Adrenal gland (tissue), 12 donors: Measurements from ENCODE around the gene BCL2. TPM values are rescaled to one million over a fixed set of nuclear protein-coding genes. Genes with fewer than 3 reads are reported as not detected.

Experiments
- DNase-seq, 7 donors: peaks; one replicate each; pipeline ENCODE4 v3.0.0-alpha.2; 2019 to 2020
- H3K27ac ChIP-seq, 5 donors: fragments of 200-600 bp; sonication (generic) in 4 of 5; 1 replicate in 3 of 5; 2 replicates in 2 of 5; pipeline versions ENCODE4 v1.5.1 to v1.8.0; 2016 to 2020; ENCODE audit warnings: mild to moderate bottlenecking in 1 of 5
- H3K27me3 ChIP-seq: fragments of 200-600 bp; 2 replicates; pipeline ENCODE4 v1.8.0; 2021
- H3K36me3 ChIP-seq, 2 donors: fragments of 200-600 bp; replicated peaks in 1 of 2; 1 replicate in 1 of 2; 2 replicates in 1 of 2; pipeline versions ENCODE4 v1.5.1 to v1.8.0; 2018 to 2022
- H3K4me1 ChIP-seq, 2 donors: fragments of 200-600 bp; replicated peaks in 1 of 2; 1 replicate in 1 of 2; 2 replicates in 1 of 2; pipeline versions ENCODE4 v1.5.1 to v1.8.0; 2018 to 2021
- H3K4me3 ChIP-seq, 4 donors: fragments of 200-600 bp; sonication (generic) in 3 of 4; one replicate each; pipeline ENCODE4 v1.5.1; 2016 to 2018
- H3K9me3 ChIP-seq, 3 donors: fragments of 200-600 bp; sonication (generic) in 1 of 3; replicated peaks in 1 of 3; 1 replicate in 2 of 3; 2 replicates in 1 of 3; pipeline versions ENCODE4 v1.5.1 to v1.8.0; 2016 to 2021
- CTCF ChIP-seq, 6 experiments: fragments of 450-650 bp in 4 of 6; fragments of 200-600 bp in 2 of 6; sonication (generic) in 1 of 6; IDR thresholded peaks; 1 replicate in 5 of 6; 2 replicates in 1 of 6; pipeline versions ENCODE4 v1.5.1 to v1.8.0; 2016 to 2021; ENCODE audit warnings: antibody characterized with exemption in 6 of 6, mild to moderate bottlenecking in 2 of 6, moderate library complexity in 1 of 6
- POLR2A ChIP-seq, 2 donors: fragments of 450-650 bp; IDR thresholded peaks; one replicate each; pipeline ENCODE4 v1.6.1; 2017; ENCODE audit warnings: antibody characterized with exemption in 2 of 2, mild to moderate bottlenecking in 2 of 2, moderate library complexity in 1 of 2
- WGBS, 4 donors: extraction: QIAGEN DNeasy Blood & Tissue Kit in 2 of 4; methylation state at CpG; one replicate each; pipeline versions ENCODE4 v1.1.5 to v1.1.7; 2013 to 2017; 5-methylcytosine and 5-hydroxymethylcytosine counted together
- intact Hi-C, 2 donors: fragments of 100-400 bp; cut with DNase I; formaldehyde crosslinking; loops; one replicate each; pipeline versions ENCODE4 v1.14.1 to v1.15.0; 2022 to 2023
- polyA plus RNA-seq, 3 donors: library from polyadenylated mRNA; stranded (reverse); fragments of 200-250 nt in 2 of 3; fragments of 350-450 nt in 1 of 3; fragmentation: Illumina TruSeq in 1 of 3; extraction: RNeasy Lipid Tissue Mini Kit (QIAGEN cat#74804) in 1 of 3; gene quantifications; one replicate each; pipeline ENCODE4 v1.2.3, GENCODE V29; 2013 to 2014
- total RNA-seq, 9 donors: library from RNA; depleted of rRNA in 4 of 9; stranded (reverse); fragments of >200 nt in 4 of 9; fragments of 120-200 nt in 1 of 9; fragmentation: NEBNext Ultra II Directional in 1 of 9; extraction: Animal tissue kit (Norgen Biotek cat#: 25700) in 1 of 9; gene quantifications; one replicate each; pipeline versions ENCODE4 v1.1.0 to v1.2.4, GENCODE V29; 2013 to 2023
- donor health status: healthy with polysubstance abuse.
- donor health status: Bipolar disorder and iron deficiency.
- donor health status: DM: yes; HTN: yes; CAD: no.
- donor health status: DM: no; HTN: no; CAD: no.
- donor health status: DM: no; HTN: no; CAD: no.
- donor health status: DM: yes; HTN: yes; CAD: no.

BCL2 gene
- total and polyA plus RNA-seq, 12 donors, result 0.85 to 7.7 (median 3.4) TPM

GRCh38 chr18:63084219-63084618 lies 235.3 kb downstream of the BCL2 start:
- DNase-seq, result peak in 1 of 7 donors; percentile 18
- no peaks in the 10 kb centered on the region for H3K36me3 ChIP-seq
- 80 to 92% (median 84%) methylated on average over 7 of the region's 7 CpGs for WGBS, 4 donors
- no peaks in the 10 kb centered on the region for H3K27me3 ChIP-seq
- intact Hi-C loops, result no loop called here
- no peak overlapping the region for H3K27ac ChIP-seq
- no peaks in the 10 kb centered on the region for H3K4me1 ChIP-seq
- no peak overlapping the region for H3K4me3 ChIP-seq
- H3K9me3 ChIP-seq, result no peaks in the 10 kb centered on the region
- no peak for TF ChIP-seq CTCF (IDR thresholded peaks at IDR 0.05)
- no peak for TF ChIP-seq POLR2A (IDR thresholded peaks at IDR 0.05)

GRCh38 chr18:63083555-63083954 lies 236.0 kb downstream of the BCL2 start:
- DNase-seq, result peak in 1 of 7 donors; percentile 20
- TF ChIP-seq CTCF (IDR thresholded peaks at IDR 0.05) (no peak), POLR2A (IDR thresholded peaks at IDR 0.05) (no peak)

GRCh38 chr18:63083020-63083531 lies 236.5 kb downstream of the BCL2 start:
- no peaks in the 10 kb centered on the region for H3K4me1 ChIP-seq
- TF ChIP-seq POLR2A (IDR thresholded peaks at IDR 0.05) (no peak), CTCF (IDR thresholded peaks at IDR 0.05) (no peak)
- intact Hi-C loops, result no loop called here
- 68 to 80% (median 72%) methylated on average over 8 of the region's 8 CpGs for WGBS, 4 donors
- H3K36me3 ChIP-seq, result no peaks in the 10 kb centered on the region
- H3K4me3 ChIP-seq, result no peak overlapping the region
- no peak overlapping the region for H3K27ac ChIP-seq
- peak in 1 of 7 donors; percentile 38 for DNase-seq
- no peaks in the 10 kb centered on the region for H3K27me3 ChIP-seq
- no peaks in the 10 kb centered on the region for H3K9me3 ChIP-seq

More at GRCh38 chr18:63083555-63083954, 236.0 kb downstream of the BCL2 start:
- Histone ChIP-seq H3K27me3 (no peaks in the 10 kb centered on the region), H3K4me3 (no peak overlapping the region), H3K4me1 (no peaks in the 10 kb centered on the region), H3K36me3 (no peaks in the 10 kb centered on the region), H3K9me3 (no peaks in the 10 kb centered on the region), H3K27ac (no peak overlapping the region)
- intact Hi-C loops, result no loop called here
- 71 to 81% (median 77%) methylated on average over 2 of the region's 2 CpGs for WGBS, 4 donors

GRCh38 chr18:63082366-63083019 lies 237.1 kb downstream of the BCL2 start:
- DNase-seq, result peak in 1 of 7 donors; percentile 15
- Histone ChIP-seq H3K27me3 (no peaks in the 10 kb centered on the region), H3K4me1 (no peaks in the 10 kb centered on the region), H3K27ac (no peak overlapping the region), H3K36me3 (no peaks in the 10 kb centered on the region), H3K9me3 (no peaks in the 10 kb centered on the region), H3K4me3 (no peak overlapping the region)
- intact Hi-C loops, result no loop called here
- WGBS, 4 donors, result 76 to 80% (median 78%) methylated on average over 7 of the region's 7 CpGs
- TF ChIP-seq POLR2A (IDR thresholded peaks at IDR 0.05) (no peak), CTCF (IDR thresholded peaks at IDR 0.05) (no peak)
